Measurements from ENCODE around the gene EBP. TPM values are rescaled to one million over a fixed set of nuclear protein-coding genes. Genes with fewer than 3 reads are reported as not detected.

The EBP gene
- 76.1 and 101 TPM in 2 replicates for total RNA-seq (2014; rRNA removed; shearing (Covaris generic))

- Histone ChIP-seq H3K27me3 (replicated peaks) (no peaks in the 10 kb centered on the region), H3K27ac (no peak within 1 kb of the TSS), H3K4me1 (replicated peaks) (no peaks in the 10 kb centered on the region), H3K9me3 (replicated peaks) (no peaks in the 10 kb centered on the region), H3K4me3 (peak within 1 kb of the TSS; percentile 50), H3K36me3 (peaks cover 4% of the 10 kb centered on the region; the same call in 1 of the 2 replicates)
- peak; percentile 62 to 81 for DNase-seq (ENCODE audit: low read depth in 1 of 2, low spot score in 2 of 2)
Measured at GRCh38 chrX:48521353-48522243, at the start of gene EBP. Gene EBP, plus strand, starts transcription at chrX:48521808. Its CDS starts 1,964 bp downstream, at chrX:48523772.

- no peaks in the 10 kb centered on the region for H3K9me3 ChIP-seq (replicated peaks)
- no peak overlapping the region for H3K4me3 ChIP-seq
- H3K36me3 ChIP-seq: 0 out of 2 replicates have a peak, but pooled peaks cover 2% of the 10 kb centered on the region
- no peak overlapping the region for H3K27ac ChIP-seq
- peaks cover 5% of the 10 kb centered on the region; the same call in 1 of the 2 replicates for H3K4me1 ChIP-seq (replicated peaks)
- DNase-seq (ENCODE audit: low read depth in 1 of 2, low spot score in 2 of 2): no peak
- H3K27me3 ChIP-seq (replicated peaks): no peaks in the 10 kb centered on the region
Measured at GRCh38 chrX:48472225-48472624, 49.4 kb upstream of the EBP start.

- peaks cover 8% of the 10 kb centered on the region; the same call in 1 of the 2 replicates for H3K4me1 ChIP-seq (replicated peaks)
- H3K27me3 ChIP-seq (replicated peaks): no peaks in the 10 kb centered on the region
- H3K4me3 ChIP-seq: no peak overlapping the region
- DNase-seq (ENCODE audit: low read depth in 1 of 2, low spot score in 2 of 2): no peak
- no peak overlapping the region for H3K27ac ChIP-seq
- H3K9me3 ChIP-seq (replicated peaks): no peaks in the 10 kb centered on the region
- H3K36me3 ChIP-seq: 0 out of 2 replicates have a peak, but pooled peaks cover 4% of the 10 kb centered on the region
Measured at GRCh38 chrX:48472851-48473703, 48.5 kb upstream of the EBP start.

- Histone ChIP-seq H3K27ac (no peak overlapping the region), H3K9me3 (replicated peaks) (no peaks in the 10 kb centered on the region), H3K4me1 (replicated peaks) (peaks cover 8% of the 10 kb centered on the region; the same call in 1 of the 2 replicates), H3K4me3 (no peak overlapping the region), H3K27me3 (replicated peaks) (no peaks in the 10 kb centered on the region), H3K36me3 (0 out of 2 replicates have a peak, but pooled peaks cover 4% of the 10 kb centered on the region)
- no peak for DNase-seq (ENCODE audit: low read depth in 1 of 2, low spot score in 2 of 2)
Measured at GRCh38 chrX:48473704-48473990, 48.0 kb upstream of the EBP start.

- Histone ChIP-seq H3K27ac (no peak overlapping the region), H3K4me3 (no peak overlapping the region), H3K27me3 (replicated peaks) (no peaks in the 10 kb centered on the region), H3K4me1 (replicated peaks) (peaks cover 8% of the 10 kb centered on the region; the same call in 1 of the 2 replicates), H3K9me3 (replicated peaks) (no peaks in the 10 kb centered on the region), H3K36me3 (peaks cover 5% of the 10 kb centered on the region; the same call in 1 of the 2 replicates)
- DNase-seq (ENCODE audit: low read depth in 1 of 2, low spot score in 2 of 2): no peak
Measured at GRCh38 chrX:48474127-48474526, 47.5 kb upstream of the EBP start.

- Histone ChIP-seq H3K27ac (no peak overlapping the region), H3K4me1 (replicated peaks) (peaks cover 8% of the 10 kb centered on the region; the same call in 1 of the 2 replicates), H3K36me3 (peaks cover 9% of the 10 kb centered on the region; the same call in 1 of the 2 replicates), H3K9me3 (replicated peaks) (no peaks in the 10 kb centered on the region), H3K27me3 (replicated peaks) (no peaks in the 10 kb centered on the region), H3K4me3 (no peak overlapping the region)
- DNase-seq (ENCODE audit: low read depth in 1 of 2, low spot score in 2 of 2): no peak
Measured at GRCh38 chrX:48474581-48474980, 47.0 kb upstream of the EBP start.

GRCh38 chrX:48475296-48475695, 46.3 kb upstream of the EBP start:
- DNase-seq (ENCODE audit: low read depth in 1 of 2, low spot score in 2 of 2): no peak
- Histone ChIP-seq H3K4me1 (replicated peaks) (peaks cover 8% of the 10 kb centered on the region; the same call in 1 of the 2 replicates), H3K27ac (peak overlapping the region; percentile 88), H3K36me3 (peaks cover 12% of the 10 kb centered on the region; the same call in 1 of the 2 replicates), H3K4me3 (peak overlapping the region; percentile 83), H3K9me3 (replicated peaks) (no peaks in the 10 kb centered on the region), H3K27me3 (replicated peaks) (no peaks in the 10 kb centered on the region)

- Histone ChIP-seq H3K27me3 (replicated peaks) (no peaks in the 10 kb centered on the region), H3K36me3 (peaks cover 17% of the 10 kb centered on the region), H3K4me3 (peak within 1 kb of the TSS; percentile 83), H3K27ac (peak within 1 kb of the TSS; percentile 88), H3K4me1 (replicated peaks) (peaks cover 8% of the 10 kb centered on the region; the same call in 1 of the 2 replicates), H3K9me3 (replicated peaks) (no peaks in the 10 kb centered on the region)
- DNase-seq (ENCODE audit: low read depth in 1 of 2, low spot score in 2 of 2): peak; percentile 84 to 88
Measured at GRCh38 chrX:48475774-48476577, 45.6 kb upstream of the EBP start, which contains the start of gene FTSJ1. Gene FTSJ1, plus strand, starts transcription at chrX:48476199. Its CDS starts 1,849 bp downstream, at chrX:48478048.

- Histone ChIP-seq H3K27ac (peak overlapping the region; percentile 88; the same call in 1 of the 2 replicates), H3K36me3 (peaks cover 26% of the 10 kb centered on the region), H3K4me3 (peak overlapping the region; percentile 83), H3K27me3 (replicated peaks) (no peaks in the 10 kb centered on the region), H3K9me3 (replicated peaks) (no peaks in the 10 kb centered on the region), H3K4me1 (replicated peaks) (peaks cover 8% of the 10 kb centered on the region; the same call in 1 of the 2 replicates)
- DNase-seq (ENCODE audit: low read depth in 1 of 2, low spot score in 2 of 2): no peak
Measured at GRCh38 chrX:48476919-48477318, 44.7 kb upstream of the EBP start.

- H3K9me3 ChIP-seq (replicated peaks): no peaks in the 10 kb centered on the region
- H3K4me1 ChIP-seq (replicated peaks): peaks cover 8% of the 10 kb centered on the region; the same call in 1 of the 2 replicates
Measured at GRCh38 chrX:48477960-48478755, 43.5 kb upstream of the EBP start.

GRCh38 chrX:48478806-48479205, 42.8 kb upstream of the EBP start:
- no peak overlapping the region for H3K27ac ChIP-seq

More at GRCh38 chrX:48477960-48478755, 43.5 kb upstream of the EBP start:
- no peak for DNase-seq (ENCODE audit: low read depth in 1 of 2, low spot score in 2 of 2)
- no peak overlapping the region for H3K4me3 ChIP-seq
- H3K36me3 ChIP-seq: peaks cover 39% of the 10 kb centered on the region
- no peaks in the 10 kb centered on the region for H3K27me3 ChIP-seq (replicated peaks)
- H3K27ac ChIP-seq: no peak overlapping the region

GRCh38 chrX:48480142-48480541, 41.5 kb upstream of the EBP start:
- H3K9me3 ChIP-seq (replicated peaks): no peaks in the 10 kb centered on the region
- no peak for DNase-seq (ENCODE audit: low read depth in 1 of 2, low spot score in 2 of 2)
- peaks cover 4% of the 10 kb centered on the region; the same call in 1 of the 2 replicates for H3K4me1 ChIP-seq (replicated peaks)
- peaks cover 56% of the 10 kb centered on the region for H3K36me3 ChIP-seq
- H3K27me3 ChIP-seq (replicated peaks): no peaks in the 10 kb centered on the region
- H3K27ac ChIP-seq: no peak overlapping the region
- no peak overlapping the region for H3K4me3 ChIP-seq

More at GRCh38 chrX:48478806-48479205, 42.8 kb upstream of the EBP start:
- Histone ChIP-seq H3K36me3 (peaks cover 43% of the 10 kb centered on the region), H3K4me3 (no peak overlapping the region), H3K9me3 (replicated peaks) (no peaks in the 10 kb centered on the region), H3K27me3 (replicated peaks) (no peaks in the 10 kb centered on the region), H3K4me1 (replicated peaks) (peaks cover 8% of the 10 kb centered on the region; the same call in 1 of the 2 replicates)
- no peak for DNase-seq (ENCODE audit: low read depth in 1 of 2, low spot score in 2 of 2)
